GM12872 (cell line): ENCODE measurements around the gene MUC5AC.

Experiments
- CTCF ChIP-seq: IDR thresholded peaks from 3 replicates; pipeline ENCODE4 v1.5.1; 2011; ENCODE audit warnings: low read depth, mild to moderate bottlenecking, low read length, moderate library complexity; ENCODE audit not compliant: insufficient read depth

The MUC5AC gene

GRCh38 chr11:1196516-1197391 is 39.0 kb downstream of the MUC5AC start:
- TF ChIP-seq CTCF: no peak

GRCh38 chr11:1197431-1197885 is 39.7 kb downstream of the MUC5AC start:
- TF ChIP-seq CTCF: no peak

GRCh38 chr11:1197886-1198560 is 40.3 kb downstream of the MUC5AC start:
- TF ChIP-seq CTCF: no peak

- TF ChIP-seq CTCF: no peak
Measured at GRCh38 chr11:1198561-1199240, 40.9 kb downstream of the MUC5AC start.

GRCh38 chr11:1199241-1199750 is 41.5 kb downstream of the MUC5AC start:
- no peak for TF ChIP-seq CTCF

GRCh38 chr11:1199751-1200610 is 42.2 kb downstream of the MUC5AC start:
- TF ChIP-seq CTCF: no peak
